GM19238 (cell line): Measurements from ENCODE around the gene ACTL6B.

Experiments used
- DNase-seq: peaks from one replicate; pipeline ENCODE4 v3.0.0; 2011; ENCODE audit warnings: low spot score; ENCODE audit not compliant: insufficient read length

Gene ACTL6B

GRCh38 chr7:100600730-100601038 lies 55.6 kb downstream of the ACTL6B start:
- DNase-seq = no peak

- DNase-seq = no peak
Measured at GRCh38 chr7:100599911-100600729, 56.1 kb downstream of the ACTL6B start.

GRCh38 chr7:100598425-100598824 lies 57.8 kb downstream of the ACTL6B start:
- DNase-seq = no peak

GRCh38 chr7:100595188-100595587 lies 61.1 kb downstream of the ACTL6B start:
- DNase-seq = no peak
